Iris pigment epithelial cell (primary cell): ENCODE data around the gene TACR3.
A peak's percentile ranks its signal among the peaks of the same experiment; 100 is the strongest.
"Not testable (repeated sequence)": the region's sequence is repeated elsewhere in the genome, so short reads cannot be mapped to it uniquely, and the experiment has no call there.

Experiments
- DNase-seq: peaks from one replicate; pipeline ENCODE4 v3.0.0-alpha.2; 2011; ENCODE audit warnings: low read depth

The TACR3 gene

GRCh38 chr4:103719830-103720207 lies at the start of gene TACR3:
TSS of gene TACR3 (minus strand) at chr4:103719985. CDS start at chr4:103719675, 310 bp downstream.
- DNase-seq: no peak

- DNase-seq: no peak
Observed at GRCh38 chr4:103757631-103758030, 37.8 kb upstream of the TACR3 start.

- DNase-seq: no peak
Observed at GRCh38 chr4:103756741-103757140, 37.0 kb upstream of the TACR3 start.

- peak; percentile 6 for DNase-seq
Observed at GRCh38 chr4:103754844-103755243, 35.1 kb upstream of the TACR3 start.

GRCh38 chr4:103753868-103754653 lies 34.3 kb upstream of the TACR3 start:
- DNase-seq: no peak

GRCh38 chr4:103723150-103723549 lies 3.4 kb upstream of the TACR3 start:
- not testable (repeated sequence) for DNase-seq

- no peak for DNase-seq
Observed at GRCh38 chr4:103721251-103721650, 1.5 kb upstream of the TACR3 start.

- no peak for DNase-seq
Observed at GRCh38 chr4:103720661-103721060, 876 bp upstream of the TACR3 start.

GRCh38 chr4:103719105-103719829 lies 518 bp downstream of the TACR3 start:
- DNase-seq: no peak

GRCh38 chr4:103692615-103693014 lies 27.2 kb downstream of the TACR3 start:
- no peak for DNase-seq

- no peak for DNase-seq
Observed at GRCh38 chr4:103673983-103674382, 45.8 kb downstream of the TACR3 start.

- not testable (repeated sequence) for DNase-seq
Observed at GRCh38 chr4:103666764-103667163, 53.0 kb downstream of the TACR3 start.

GRCh38 chr4:103664436-103665075 lies 55.2 kb downstream of the TACR3 start:
- no peak for DNase-seq

GRCh38 chr4:103648541-103648940 lies 71.2 kb downstream of the TACR3 start:
- no peak for DNase-seq

GRCh38 chr4:103645991-103646390 lies 73.8 kb downstream of the TACR3 start:
- DNase-seq: no peak

GRCh38 chr4:103634236-103634635 lies 85.5 kb downstream of the TACR3 start:
- DNase-seq: no peak

GRCh38 chr4:103626296-103626695 lies 93.5 kb downstream of the TACR3 start:
- no peak for DNase-seq

- DNase-seq: no peak
Observed at GRCh38 chr4:103591841-103592240, 127.9 kb downstream of the TACR3 start.

- DNase-seq: no peak
Observed at GRCh38 chr4:103567591-103567990, 152.2 kb downstream of the TACR3 start.

GRCh38 chr4:103559178-103559577 lies 160.6 kb downstream of the TACR3 start:
- not testable (repeated sequence) for DNase-seq
